GM12878 (cell line): ENCODE results near the gene AKT3. TPM values are rescaled to one million over a fixed set of nuclear protein-coding genes. Genes with fewer than 3 reads are reported as not detected.

Experiments used
- ATAC-seq: fragments of 200-7000 bp; cut with Tn5 transposase; 3 replicates; pipeline ENCODE4 v1.9.1; 2020; ENCODE audit warnings: mild to moderate bottlenecking, moderate library complexity
- BruUV-seq: library from RNA; stranded (reverse); fragments of 400-500 nt; replicated peaks from 2 replicates; lab custom pipeline; 2021; lab: Mats Ljungman, UMichigan
- CTCF ChIA-PET: fragments of 300-600 bp; sonication (Branson Sonifier 250); formaldehyde crosslinking; extraction: SDS; loops from one replicate; lab custom pipeline; 2021; ENCODE audit warnings: inconsistent platforms; lab: Yijun Ruan, JAX
- POLR2A ChIA-PET: fragments of 350-600 bp; formaldehyde crosslinking; extraction: SDS; loops from one replicate; lab custom pipeline; 2021; ENCODE audit warnings: inconsistent platforms; lab: Charles Lee
- RAD21 ChIA-PET: fragments of 300-600 bp; sonication (Branson Sonifier 250); formaldehyde crosslinking; loops from one replicate; lab custom pipeline; 2023; ENCODE audit warnings: antibody characterized with exemption; ENCODE audit not compliant: unreplicated experiment; lab: Charles Lee
- SMC1A ChIA-PET: fragments of 300-600 bp; sonication (Branson Sonifier 250); formaldehyde crosslinking; loops from one replicate; lab custom pipeline; 2023; ENCODE audit not compliant: unreplicated experiment, uncharacterized antibody; lab: Charles Lee
- DNase-seq: peaks from one replicate; pipeline ENCODE4 v3.0.0-alpha.2; 2011; ENCODE audit warnings: low read depth, low spot score
- FAIRE-seq: peaks from 3 replicates; lab custom pipeline; 2011; peaks lifted over from hg19 to GRCh38; lab: Jason Lieb, UNC
- H2AFZ ChIP-seq: 2 replicates; pipeline ENCODE4 v1.6.0; 2011; ENCODE audit warnings: low read depth, low read length, control low read depth; ENCODE audit not compliant: control insufficient read depth
- H3K27ac ChIP-seq: 2 replicates; pipeline ENCODE4 v1.5.1; 2011; ENCODE audit warnings: control low read depth; ENCODE audit not compliant: control insufficient read depth, insufficient read depth
- H3K27me3 ChIP-seq, 2 experiments: replicated peaks in 1 of 2; 2 replicates each; pipeline versions ENCODE4 v1.6.0 to v1.6.1; 2011; ENCODE audit warnings: low read length in 1 of 2; ENCODE audit not compliant: control insufficient read depth in 2 of 2, insufficient read depth in 2 of 2
- H3K36me3 ChIP-seq, 2 experiments: 2 replicates each; pipeline ENCODE4 v1.5.1; 2011; ENCODE audit warnings: low read length in 1 of 2; ENCODE audit not compliant: control insufficient read depth in 2 of 2, insufficient read depth in 2 of 2
- H3K4me1 ChIP-seq: 2 replicates; pipeline ENCODE4 v1.6.1; 2011; ENCODE audit warnings: mild to moderate bottlenecking, low read length, moderate library complexity, mixed read lengths; ENCODE audit not compliant: control insufficient read depth, insufficient read depth
- H3K4me2 ChIP-seq: 2 replicates; pipeline ENCODE4 v1.6.0; 2011; ENCODE audit warnings: control low read depth; ENCODE audit not compliant: control insufficient read depth, insufficient read depth
- H3K4me3 ChIP-seq: fragments of 200-600 bp; sonication (generic); 2 replicates; pipeline ENCODE4 v1.5.1; 2016
- H3K79me2 ChIP-seq: 2 replicates; pipeline ENCODE4 v1.6.0; 2011; ENCODE audit warnings: low read length; ENCODE audit not compliant: control insufficient read depth, insufficient read depth
- H3K9ac ChIP-seq: 2 replicates; pipeline ENCODE4 v1.8.0; 2011; ENCODE audit warnings: low read length, control low read depth, mixed read lengths; ENCODE audit not compliant: control insufficient read depth, insufficient read depth
- H3K9me3 ChIP-seq: replicated peaks from 3 replicates; pipeline ENCODE4 v1.5.1; 2011; ENCODE audit warnings: mild to moderate bottlenecking, low read length; ENCODE audit not compliant: control insufficient read depth, insufficient read depth
- H4K20me1 ChIP-seq: 2 replicates; pipeline ENCODE4 v1.6.0; 2011; ENCODE audit not compliant: control insufficient read depth, insufficient read depth
- CBX3 ChIP-seq: fragments of 200-600 bp; sonication (generic); IDR thresholded peaks from 2 replicates; pipeline ENCODE4 v1.6.1; 2016; ENCODE audit warnings: low read depth, borderline replicate concordance
- EGR1 ChIP-seq, 2 experiments: IDR thresholded peaks; 1 replicate in 1 of 2; 2 replicates in 1 of 2; pipeline ENCODE4 v1.6.1; 2011 to 2012; ENCODE audit warnings: low read depth in 2 of 2, low read length in 2 of 2, borderline replicate concordance in 1 of 2, mild to moderate bottlenecking in 1 of 2, moderate library complexity in 1 of 2
- ESRRA ChIP-seq: IDR thresholded peaks from 2 replicates; pipeline ENCODE4 v1.6.1; 2012; ENCODE audit warnings: mild to moderate bottlenecking, low read length, improper control_type of control experiment
- EZH2 ChIP-seq: IDR thresholded peaks from 2 replicates; pipeline ENCODE4 v1.6.1; 2012; ENCODE audit warnings: low read depth, mild to moderate bottlenecking, control low read depth, inconsistent platforms, low read length, borderline replicate concordance; ENCODE audit not compliant: control insufficient read depth
- HDAC6 ChIP-seq: fragments of 200-600 bp; sonication (generic); IDR thresholded peaks from one replicate; pipeline ENCODE4 v1.8.0; 2017; ENCODE audit warnings: antibody characterized with exemption; ENCODE audit not compliant: unreplicated experiment
- JUNB ChIP-seq: IDR thresholded peaks from 2 replicates; pipeline ENCODE4 v1.6.1; 2016; ENCODE audit warnings: antibody characterized with exemption, mild to moderate bottlenecking
- LARP7 ChIP-seq: fragments of 450-650 bp; IDR thresholded peaks from 2 replicates; pipeline ENCODE4 v1.6.1; 2017; ENCODE audit warnings: mild to moderate bottlenecking
- NFYB ChIP-seq: IDR thresholded peaks from 2 replicates; pipeline ENCODE4 v1.6.1; 2011; ENCODE audit warnings: low read depth, mild to moderate bottlenecking, low read length, improper control_type of control experiment, moderate library complexity; ENCODE audit not compliant: insufficient read depth
- PAX8 ChIP-seq: fragments of 450-650 bp; IDR thresholded peaks from 2 replicates; pipeline ENCODE4 v1.6.1; 2017; ENCODE audit warnings: mild to moderate bottlenecking, moderate library complexity
- POLR2AphosphoS2 ChIP-seq: IDR thresholded peaks from 2 replicates; pipeline ENCODE4 v1.6.1; 2011; ENCODE audit warnings: low read depth, mild to moderate bottlenecking, low read length, improper control_type of control experiment, moderate library complexity
- SUPT20H ChIP-seq: IDR thresholded peaks from 2 replicates; pipeline ENCODE4 v1.6.1; 2011; ENCODE audit warnings: low read depth, mild to moderate bottlenecking, low read length, moderate library complexity, borderline replicate concordance; ENCODE audit not compliant: control insufficient read depth
- SUZ12 ChIP-seq: fragments of 200-600 bp; sonication (generic); IDR thresholded peaks from one replicate; pipeline ENCODE4 v1.6.1; 2018; ENCODE audit warnings: antibody characterized with exemption, mild to moderate bottlenecking; ENCODE audit not compliant: unreplicated experiment
- WGBS: methylation state at CpG from one replicate; pipeline ENCODE4 v1.1.6; 2016; ENCODE audit warnings: low lambda C conversion rate; ENCODE audit not compliant: insufficient replicate concordance, insufficient coverage; ENCODE audit errors: missing lambda C conversion rate; 5-methylcytosine and 5-hydroxymethylcytosine counted together
- in situ Hi-C: fragments of 300-500 bp; cut with MboI; formaldehyde crosslinking; loops from 9 replicates; pipeline ENCODE4 v1.14.3; 2018; ENCODE audit warnings: mixed read lengths
- intact Hi-C: fragments of 100-400 bp; cut with micrococcal nuclease; formaldehyde crosslinking; loops from one replicate; pipeline ENCODE4 v1.14.2; 2022; ENCODE audit not compliant: unreplicated experiment
- polyA plus RNA-seq, 11 experiments: library from polyadenylated mRNA; depleted of rRNA in 4 of 11; unstranded in 6 of 11; stranded (reverse) in 5 of 11; fragments of >200 nt; fragmentation: Nextera tagmentation in 4 of 11; fragmentation: Illumina TruSeq in 1 of 11; extraction: Ambion mirVana in 4 of 11; extraction: Trizol in 1 of 11; gene quantifications; 1 replicate in 1 of 11; 2 replicates in 10 of 11; pipeline versions ENCODE4 v1.2.1 to v1.2.3, GENCODE V29; 2011 to 2016; ENCODE audit warnings: inconsistent platforms in 2 of 11, missing spikeins in 2 of 11, low read depth in 1 of 11
- total RNA-seq, 4 experiments: library from RNA; depleted of rRNA in 3 of 4; stranded (reverse); fragments of >200 nt in 3 of 4; fragmentation: Illumina TruSeq in 1 of 4; extraction: Trizol in 1 of 4; gene quantifications; 2 replicates each; pipeline versions ENCODE4 v1.2.1 to v1.2.3, GENCODE V29; 2013 to 2021
- TF ChIP-seq, protein P1 (sequence below): IDR thresholded peaks from 2 replicates; pipeline ENCODE4 v1.6.1; 2011; ENCODE audit warnings: borderline replicate concordance, low read depth, mild to moderate bottlenecking, moderate library complexity, mixed read lengths, low read length; ENCODE audit not compliant: insufficient read depth; ENCODE audit errors: extremely low read length
- TF ChIP-seq, protein P2 (sequence below): fragments of 450-650 bp; conservative IDR thresholded peaks from 2 replicates; pipeline ENCODE4 v1.6.1; 2017; ENCODE audit warnings: mild to moderate bottlenecking, moderate library complexity

AKT3 gene
- total and polyA plus RNA-seq, 10 of the 15 experiments (the other 5 are each of a cell fraction or from before 2014, with no cell fraction given): 0.03 to 0.56 (median 0.19) TPM

DNA sequence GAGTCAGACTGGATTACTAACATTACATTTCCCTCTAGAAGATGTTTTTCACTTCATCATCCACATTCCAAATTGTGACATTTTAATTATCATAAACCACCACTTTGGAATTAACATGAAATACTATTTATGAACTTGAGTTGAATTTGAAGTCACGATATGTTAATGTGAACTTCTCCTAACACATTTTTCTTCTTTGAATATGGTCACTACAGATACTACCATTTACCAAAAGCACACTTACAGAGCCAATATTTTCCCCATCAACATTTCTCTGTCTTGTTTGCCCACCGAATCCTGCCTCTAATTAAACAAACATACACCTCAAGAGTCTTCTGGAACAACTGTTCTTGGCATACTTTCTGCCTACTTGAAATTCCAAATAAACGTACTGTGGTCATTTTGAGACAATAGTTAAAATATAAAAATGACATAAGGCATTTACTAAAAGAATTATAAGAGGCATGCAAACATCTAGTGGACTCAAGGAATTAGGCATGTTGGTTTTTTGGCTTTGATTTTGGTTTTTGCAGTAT is 177.4 kb downstream of the AKT3 start:
- H2AFZ ChIP-seq: no peak overlapping the region
- H3K9ac ChIP-seq: no peak overlapping the region
- H3K4me3 ChIP-seq: no peak overlapping the region
- in situ Hi-C loops: no loop called here
- H3K4me2 ChIP-seq: no peak overlapping the region
- intact Hi-C loops: no loop called here
- no peak for TF ChIP-seq CBX3
- TF ChIP-seq, protein P1, sequence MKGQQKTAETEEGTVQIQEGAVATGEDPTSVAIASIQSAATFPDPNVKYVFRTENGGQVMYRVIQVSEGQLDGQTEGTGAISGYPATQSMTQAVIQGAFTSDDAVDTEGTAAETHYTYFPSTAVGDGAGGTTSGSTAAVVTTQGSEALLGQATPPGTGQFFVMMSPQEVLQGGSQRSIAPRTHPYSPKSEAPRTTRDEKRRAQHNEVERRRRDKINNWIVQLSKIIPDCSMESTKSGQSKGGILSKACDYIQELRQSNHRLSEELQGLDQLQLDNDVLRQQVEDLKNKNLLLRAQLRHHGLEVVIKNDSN: no peak
- TF ChIP-seq SUZ12: no peak
- no peak for TF ChIP-seq LARP7
- ChIA-PET CTCF (no interaction called here), POLR2A (no interaction called here), SMC1A (no interaction called here), RAD21 (no interaction called here)
- H3K9me3 ChIP-seq: no peaks in the 10 kb centered on the region
- ATAC-seq (no peak), FAIRE-seq (no peak), DNase-seq (no peak)
- H3K36me3 ChIP-seq: no peaks in the 10 kb centered on the region
- no peaks in the 10 kb centered on the region for H4K20me1 ChIP-seq
- no TSS peak for BruUV-seq
- 79% methylated on average over 3 of the region's 3 CpGs for WGBS
- H3K27ac ChIP-seq: no peak overlapping the region
- H3K4me1 ChIP-seq: no peaks in the 10 kb centered on the region
- H3K79me2 ChIP-seq: no peaks in the 10 kb centered on the region
- H3K27me3 ChIP-seq: no peaks in the 10 kb centered on the region

DNA sequence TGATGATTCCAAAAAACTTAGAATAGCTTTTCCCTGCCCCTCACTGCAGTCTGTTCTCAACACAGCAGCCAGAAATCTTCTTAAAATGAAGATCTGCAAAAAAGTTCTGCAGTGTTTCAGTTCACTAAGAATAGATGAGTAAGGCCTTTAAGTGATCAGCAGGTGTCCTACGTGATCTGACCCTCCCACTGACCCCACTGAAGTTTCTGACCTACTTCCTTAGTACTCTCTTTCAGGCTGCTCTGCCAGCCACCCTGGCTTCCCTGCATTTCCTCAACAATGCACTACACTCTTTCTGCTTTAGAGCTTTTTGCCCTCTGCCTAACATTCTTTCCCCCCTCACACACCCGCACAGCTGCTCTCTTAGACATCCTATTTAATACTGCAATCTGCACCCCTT is 182.5 kb downstream of the AKT3 start:
- WGBS: 71% methylated on average over 2 of the region's 2 CpGs
- no peaks in the 10 kb centered on the region for H3K36me3 ChIP-seq
- H3K4me3 ChIP-seq: no peak overlapping the region
- no peaks in the 10 kb centered on the region for H3K9me3 ChIP-seq
- H3K79me2 ChIP-seq: no peaks in the 10 kb centered on the region
- no peak; the same call in 2 of the 3 replicates for ATAC-seq
- H3K9ac ChIP-seq: no peak overlapping the region
- H4K20me1 ChIP-seq: no peaks in the 10 kb centered on the region
- BruUV-seq: no TSS peak
- intact Hi-C loops: no loop called here
- no peaks in the 10 kb centered on the region for H3K4me1 ChIP-seq
- RAD21 ChIA-PET: no interaction called here
- POLR2A ChIA-PET: no interaction called here
- SMC1A ChIA-PET: interaction anchor here (1.3 kb wide), 1 partner anchor 324 kb away, joined by 4 read pairs; no protein-coding TSS in a partner anchor
- H3K27ac ChIP-seq: no peak overlapping the region
- peak; percentile 1 for DNase-seq
- H2AFZ ChIP-seq: no peak overlapping the region
- FAIRE-seq: no peak
- no peak overlapping the region; the same call in 1 of the 2 replicates for H3K4me2 ChIP-seq
- in situ Hi-C loops: no loop called here
- H3K27me3 ChIP-seq: no peaks in the 10 kb centered on the region
- CTCF ChIA-PET: no interaction called here
- TF ChIP-seq JUNB (no peak), HDAC6 (no peak), ESRRA (no peak), POLR2AphosphoS2 (no peak), SUPT20H (no peak), PAX8 (no peak), EGR1 (IDR thresholded peaks at IDR 0.05; ENCODE audit: borderline replicate concordance in 1 of 2, low read depth in 2 of 2, low read length in 2 of 2) (no peak), EZH2 (no peak), NFYB (no peak)
- TF ChIP-seq, protein P2, sequence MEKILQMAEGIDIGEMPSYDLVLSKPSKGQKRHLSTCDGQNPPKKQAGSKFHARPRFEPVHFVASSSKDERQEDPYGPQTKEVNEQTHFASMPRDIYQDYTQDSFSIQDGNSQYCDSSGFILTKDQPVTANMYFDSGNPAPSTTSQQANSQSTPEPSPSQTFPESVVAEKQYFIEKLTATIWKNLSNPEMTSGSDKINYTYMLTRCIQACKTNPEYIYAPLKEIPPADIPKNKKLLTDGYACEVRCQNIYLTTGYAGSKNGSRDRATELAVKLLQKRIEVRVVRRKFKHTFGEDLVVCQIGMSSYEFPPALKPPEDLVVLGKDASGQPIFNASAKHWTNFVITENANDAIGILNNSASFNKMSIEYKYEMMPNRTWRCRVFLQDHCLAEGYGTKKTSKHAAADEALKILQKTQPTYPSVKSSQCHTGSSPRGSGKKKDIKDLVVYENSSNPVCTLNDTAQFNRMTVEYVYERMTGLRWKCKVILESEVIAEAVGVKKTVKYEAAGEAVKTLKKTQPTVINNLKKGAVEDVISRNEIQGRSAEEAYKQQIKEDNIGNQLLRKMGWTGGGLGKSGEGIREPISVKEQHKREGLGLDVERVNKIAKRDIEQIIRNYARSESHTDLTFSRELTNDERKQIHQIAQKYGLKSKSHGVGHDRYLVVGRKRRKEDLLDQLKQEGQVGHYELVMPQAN: no peak
